ELF-1 (cell line): ENCODE measurements around the gene TUBB8B.
A peak's percentile ranks its signal among the peaks of the same experiment; 100 is the strongest.
"Not testable (repeated sequence)": the region's sequence is repeated elsewhere in the genome, so short reads cannot be mapped to it uniquely, and the experiment has no call there.

ENCODE experiments used
- DNase-seq: peaks from one replicate; pipeline ENCODE4 v3.0.0-alpha.2; 2016; ENCODE audit warnings: low read depth, low spot score

Gene TUBB8B

GRCh38 chr18:49176-49665 lies at the start of gene TUBB8B:
Gene TUBB8B, minus strand, starts transcription at chr18:49615. Its CDS starts 58 bp downstream, at chr18:49557.
- DNase-seq, result not testable (repeated sequence)

- DNase-seq, result not testable (repeated sequence)
Measured at GRCh38 chr18:97252-97914, 48.0 kb upstream of the TUBB8B start.

DNA sequence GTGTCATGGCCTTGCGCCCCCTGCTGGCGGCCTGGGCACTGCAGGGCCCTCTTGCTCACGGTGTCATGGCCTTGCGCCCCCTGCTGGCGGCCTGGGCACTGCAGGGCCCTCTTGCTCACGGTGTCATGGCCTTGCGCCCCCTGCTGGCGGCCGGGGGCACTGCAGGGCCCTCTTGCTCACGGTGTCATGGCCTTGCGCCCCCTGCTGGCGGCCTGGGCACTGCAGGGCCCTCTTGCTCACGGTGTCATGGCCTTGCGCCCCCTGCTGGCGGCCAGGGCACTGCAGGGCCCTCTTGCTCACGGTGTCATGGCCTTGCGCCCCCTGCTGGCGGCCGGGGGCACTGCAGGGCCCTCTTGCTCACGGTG lies 47.3 kb upstream of the TUBB8B start:
- DNase-seq, result not testable (repeated sequence)

DNA sequence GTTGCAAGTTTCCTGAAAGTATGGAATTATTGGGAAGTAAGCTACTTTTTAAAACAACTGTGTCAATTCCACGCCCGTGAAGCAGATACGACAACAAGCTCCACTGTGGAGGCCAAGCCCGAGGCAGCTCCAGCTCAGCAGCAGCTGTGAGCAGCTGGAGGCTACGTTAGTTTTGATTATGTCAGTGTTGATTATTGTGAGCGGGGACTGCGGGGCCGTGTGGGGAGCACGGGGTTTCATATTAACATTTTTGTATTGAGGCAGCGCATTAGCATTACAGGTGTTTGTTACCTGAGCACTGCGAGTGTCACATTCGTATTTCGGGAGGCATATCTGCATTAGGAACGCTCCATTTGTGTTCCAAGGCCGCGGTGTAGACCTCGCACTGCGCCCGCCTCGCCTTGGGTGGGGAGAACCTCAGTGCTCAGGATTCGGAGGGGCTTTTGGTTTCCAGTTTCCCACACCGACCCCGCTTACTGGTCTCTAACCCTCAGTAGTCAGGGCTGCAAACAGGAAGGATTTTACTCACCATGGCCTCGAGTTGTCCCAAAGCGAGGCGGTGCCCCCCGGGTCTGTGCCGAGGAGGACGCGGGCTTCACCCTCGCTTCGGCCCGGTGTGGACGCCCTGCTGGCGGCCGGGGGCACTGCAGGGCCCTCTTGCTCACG lies 46.8 kb upstream of the TUBB8B start:
- not testable (repeated sequence) for DNase-seq

GRCh38 chr18:95580-95979 lies 46.2 kb upstream of the TUBB8B start:
- not testable (repeated sequence) for DNase-seq

DNA sequence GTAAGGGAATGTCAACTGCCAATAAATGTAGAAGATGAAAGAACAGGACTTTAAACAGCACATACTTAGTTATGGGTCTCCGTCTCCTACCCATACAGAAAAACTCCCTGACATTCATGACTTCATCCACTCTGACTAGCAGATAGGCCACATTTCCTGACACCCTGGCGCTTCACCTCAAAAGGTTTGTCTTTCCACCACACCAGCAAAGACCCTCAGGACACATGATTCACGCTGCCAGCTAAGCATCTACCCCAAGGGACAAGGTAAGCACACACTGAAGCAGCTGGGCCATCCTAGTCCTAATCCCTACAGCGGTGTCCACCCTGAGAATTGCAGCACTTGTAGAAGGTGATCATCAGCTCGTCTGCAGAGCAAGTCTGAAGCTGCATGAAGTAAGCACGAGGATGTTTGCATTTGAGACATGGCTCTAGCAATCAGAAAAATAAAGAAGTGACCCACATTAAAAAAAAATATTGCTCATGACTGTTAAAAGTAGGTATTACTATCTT lies 44.5 kb upstream of the TUBB8B start:
- DNase-seq, result not testable (repeated sequence)

DNA sequence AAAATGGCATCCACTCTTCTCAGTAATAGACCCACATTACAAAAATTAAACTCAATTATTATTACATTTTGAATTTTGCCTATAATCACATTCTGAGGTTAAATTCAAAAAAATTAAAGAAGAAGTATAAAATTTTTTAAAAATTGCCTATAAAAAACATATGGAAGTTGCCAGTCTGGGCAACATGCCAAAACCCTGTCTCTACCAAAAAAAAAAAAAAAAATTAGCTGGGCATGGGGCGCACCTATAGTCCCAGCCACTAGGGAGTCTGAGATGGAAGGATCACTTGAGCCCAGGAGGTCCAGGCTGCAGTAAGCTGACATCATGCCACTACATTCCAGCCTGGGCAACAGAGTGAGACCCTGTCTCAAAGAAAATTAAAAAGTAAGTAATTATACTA lies 42.1 kb upstream of the TUBB8B start:
- DNase-seq, result not testable (repeated sequence)

DNA sequence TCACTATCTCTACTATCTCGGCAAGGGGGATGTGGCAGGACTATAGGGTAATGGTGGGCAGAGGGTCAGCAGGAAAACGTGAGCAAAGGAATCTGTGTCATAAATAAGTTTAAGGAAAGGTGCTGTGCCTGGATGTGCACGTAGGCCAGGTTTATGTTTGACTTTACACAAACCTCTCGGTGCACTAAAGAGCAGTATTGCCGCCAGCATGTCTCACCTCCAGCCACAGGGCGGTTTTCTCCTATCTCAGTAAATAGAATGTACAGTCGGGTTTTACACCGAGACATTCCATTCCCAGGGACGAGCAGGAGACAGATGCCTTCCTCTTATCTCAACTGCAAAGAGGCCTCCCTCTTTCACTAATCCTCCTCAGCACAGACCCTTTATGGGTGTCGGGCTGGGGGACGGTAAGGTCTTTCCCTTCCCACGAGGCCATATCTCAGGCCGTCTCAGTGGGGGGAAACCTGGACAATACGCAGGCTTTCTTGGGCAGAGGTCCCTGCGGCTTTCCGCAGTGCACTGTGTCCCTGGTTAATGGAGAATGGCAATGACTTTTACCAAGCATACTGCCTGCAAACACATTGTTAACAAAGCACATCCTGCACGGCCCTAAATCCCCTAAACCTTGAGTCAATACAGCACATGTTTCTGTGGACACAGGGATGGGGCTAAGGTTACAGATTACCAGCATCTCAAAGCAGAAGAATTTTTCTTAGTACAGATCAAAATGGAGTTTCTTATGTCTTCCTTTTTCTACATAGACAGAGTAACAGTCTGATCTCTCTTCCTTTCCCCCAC lies 41.2 kb upstream of the TUBB8B start:
- DNase-seq, result not testable (repeated sequence)

GRCh38 chr18:89124-89523 lies 39.7 kb upstream of the TUBB8B start:
- not testable (repeated sequence) for DNase-seq

- DNase-seq, result not testable (repeated sequence)
Measured at GRCh38 chr18:84801-85200, 35.4 kb upstream of the TUBB8B start.

DNA sequence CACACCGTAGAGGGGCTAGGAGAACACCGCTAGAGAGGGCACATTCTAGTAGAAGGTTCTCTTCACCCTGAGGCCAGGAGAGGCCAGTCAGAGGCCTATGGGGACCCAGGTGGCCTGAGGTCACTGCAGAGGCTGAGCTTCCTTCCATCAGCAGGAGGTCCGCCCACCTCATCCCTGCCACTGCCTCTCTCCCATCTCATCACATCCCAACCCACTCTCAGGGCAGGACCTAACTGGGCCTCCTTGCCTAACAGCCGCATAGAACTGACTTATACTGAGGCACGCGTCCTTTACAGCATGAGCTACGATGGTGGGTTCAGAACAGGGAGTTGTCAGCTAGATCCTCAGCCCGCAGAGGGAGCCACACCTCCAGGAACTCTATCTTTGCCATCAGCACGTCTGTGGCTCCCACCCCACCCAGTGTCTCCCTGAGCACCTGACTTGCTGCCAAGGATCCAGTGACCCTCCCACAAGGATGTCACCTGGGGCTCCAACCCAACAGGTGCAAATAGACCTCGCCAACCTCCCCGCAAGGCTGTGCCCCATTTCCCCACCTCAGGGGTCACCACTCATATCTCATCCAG lies 33.3 kb upstream of the TUBB8B start:
- DNase-seq, result not testable (repeated sequence)

- not testable (repeated sequence) for DNase-seq
Measured at GRCh38 chr18:80881-81280, 31.5 kb upstream of the TUBB8B start.

- not testable (repeated sequence) for DNase-seq
Measured at GRCh38 chr18:80202-80601, 30.8 kb upstream of the TUBB8B start.

DNA sequence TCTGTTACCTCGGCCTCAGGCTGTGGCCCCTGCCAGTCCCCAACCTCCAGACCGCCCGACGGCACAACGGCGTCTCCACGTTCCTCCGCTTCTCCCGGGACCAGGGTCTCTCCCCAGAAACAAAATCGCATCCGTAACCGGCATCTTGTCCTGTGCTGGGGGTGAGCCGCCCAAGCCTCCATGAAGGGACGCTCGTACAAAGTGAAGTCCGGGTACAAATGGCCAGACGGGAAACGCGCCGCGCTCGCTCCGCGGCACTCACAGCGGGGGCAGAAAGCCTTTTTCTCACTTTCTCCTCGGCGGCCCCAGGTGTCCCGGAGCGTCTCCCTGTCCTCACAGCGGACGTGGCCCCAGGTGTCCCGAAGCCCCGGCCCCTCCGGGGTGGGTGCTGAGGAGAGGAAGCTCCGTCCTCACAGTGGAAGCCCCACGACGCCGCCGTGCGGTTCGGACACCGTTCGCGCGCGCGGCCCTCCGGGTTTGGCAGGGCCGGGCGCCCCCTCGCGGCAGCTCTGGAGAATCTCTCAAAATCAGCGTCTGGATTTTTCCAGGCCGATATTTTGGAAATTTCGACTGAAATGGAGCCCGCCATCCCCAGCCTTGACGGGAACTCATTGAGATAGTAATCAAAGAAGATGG lies 26.2 kb upstream of the TUBB8B start:
- not testable (repeated sequence) for DNase-seq

DNA sequence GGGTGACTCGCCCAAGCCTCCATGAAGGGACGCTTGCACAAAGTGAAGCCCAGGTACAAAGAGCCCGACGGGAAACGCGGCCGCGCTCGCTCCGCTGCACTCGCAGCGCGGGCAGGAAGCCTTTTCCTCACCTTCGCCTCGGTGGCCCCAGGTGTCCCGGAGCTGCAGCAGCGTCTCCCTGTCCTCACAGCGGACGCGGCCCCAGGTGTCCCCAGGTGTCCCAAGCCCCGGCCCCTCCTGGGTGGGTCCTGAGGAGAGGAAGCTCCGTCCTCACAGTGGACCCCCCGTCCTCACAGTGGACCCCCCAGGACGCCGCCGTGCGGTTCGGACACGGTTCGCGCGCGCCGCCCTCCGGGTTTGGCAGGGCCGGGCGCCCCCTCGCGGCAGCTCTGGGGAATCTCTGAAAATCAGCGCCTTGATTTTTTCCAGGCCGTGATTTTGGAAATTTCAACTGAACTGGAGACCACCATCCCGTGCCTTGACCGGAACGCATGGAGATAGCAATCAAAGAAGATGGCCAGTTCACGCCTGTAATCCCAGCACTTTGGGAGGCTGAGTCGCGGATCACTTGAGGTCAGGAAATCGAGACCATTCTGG lies 23.9 kb upstream of the TUBB8B start:
- peak; percentile 18 for DNase-seq

DNA sequence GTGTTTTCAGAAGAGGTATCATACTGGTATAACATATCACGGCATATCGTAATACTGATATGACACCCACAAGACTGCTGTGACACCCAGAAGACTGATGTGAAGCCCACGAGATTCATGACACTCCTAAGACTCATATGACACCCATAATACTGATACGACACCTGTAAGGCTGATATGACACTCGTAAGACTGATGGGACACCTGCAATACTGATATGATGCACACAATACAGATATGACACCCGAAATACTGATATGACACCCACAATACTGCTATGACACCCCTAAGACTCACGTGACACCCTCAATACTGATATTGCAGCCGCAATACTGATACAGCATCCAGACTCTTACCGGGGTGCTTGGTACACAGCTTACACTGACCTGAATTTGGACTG lies 18.3 kb upstream of the TUBB8B start:
- not testable (repeated sequence) for DNase-seq

DNA sequence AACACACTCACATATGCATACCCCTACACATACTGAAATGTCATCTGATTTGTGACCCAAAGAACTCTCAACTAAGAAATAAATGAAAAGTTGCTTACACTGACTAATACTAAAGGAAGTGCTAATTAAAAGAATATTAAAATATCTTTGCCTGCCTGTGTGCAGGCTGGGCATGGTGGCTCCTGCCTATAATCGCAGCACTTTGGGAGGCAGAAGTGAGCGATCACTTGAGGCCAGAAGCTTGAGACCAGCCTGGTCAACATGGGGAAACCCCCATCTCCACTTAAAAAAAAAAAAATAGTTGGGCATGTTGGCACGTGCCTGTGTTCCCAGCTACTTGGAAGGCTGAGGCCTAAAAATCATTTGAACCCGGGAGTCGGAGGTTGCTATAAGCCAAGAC lies 14.9 kb upstream of the TUBB8B start:
- DNase-seq, result not testable (repeated sequence)

DNA sequence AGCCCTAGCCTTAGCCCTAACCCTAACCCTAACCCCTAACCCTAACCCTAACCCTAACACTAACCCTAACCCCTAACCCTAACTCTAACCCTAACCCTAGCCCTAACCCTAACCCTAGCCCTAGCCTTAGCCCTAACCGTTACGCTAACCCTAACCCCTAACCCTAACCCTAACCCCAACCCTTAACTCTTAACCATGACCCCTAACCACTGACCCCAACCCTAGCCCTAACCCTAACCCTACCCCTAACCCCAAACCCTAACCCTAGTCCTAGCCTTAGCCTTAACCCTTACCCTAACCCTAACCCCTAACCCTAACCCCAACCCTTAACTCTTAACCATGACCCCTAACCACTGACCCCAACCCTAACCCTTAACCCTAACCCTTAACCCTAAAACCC lies 14.2 kb upstream of the TUBB8B start:
- DNase-seq, result not testable (repeated sequence)

- DNase-seq, result not testable (repeated sequence)
Measured at GRCh38 chr18:54388-54787, 5.0 kb upstream of the TUBB8B start.

DNA sequence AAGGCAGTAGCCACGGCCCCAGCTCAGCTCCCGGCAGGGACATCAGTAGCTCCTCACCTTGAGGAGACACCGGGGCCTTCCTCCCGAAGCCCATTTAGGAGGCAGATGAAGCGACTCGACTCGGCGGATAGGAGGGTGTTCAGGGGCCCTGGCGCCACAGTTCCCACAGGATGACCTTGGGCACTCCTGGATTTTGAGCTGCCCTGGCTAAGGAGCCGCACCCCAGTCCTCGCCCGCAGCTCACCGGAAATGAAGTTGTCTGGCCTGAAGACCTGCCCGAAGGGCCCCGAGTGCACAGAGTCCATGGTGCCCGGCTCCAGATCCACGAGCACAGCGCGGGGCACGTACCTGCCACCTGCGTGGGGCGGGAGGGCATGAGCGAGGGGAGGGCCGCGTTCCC lies 719 bp downstream of the TUBB8B start:
- not testable (repeated sequence) for DNase-seq

GRCh38 chr18:13177-13576 lies 36.2 kb downstream of the TUBB8B start:
- not testable (repeated sequence) for DNase-seq
